ENCODE measurements around the gene WDR73. TPM values are rescaled to one million over a fixed set of nuclear protein-coding genes. Genes with fewer than 3 reads are reported as not detected.
A peak's percentile ranks its signal among the peaks of the same experiment; 100 is the strongest.

The WDR73 gene
- total RNA-seq, 2 donors from 2014 or later = 5.3 to 12.0 TPM

GRCh38 chr15:84659904-84660781 is 6.1 kb upstream of the WDR73 start:
- TF ChIP-seq CTCF (IDR thresholded peaks at IDR 0.05) = no peak
- DNase-seq (ENCODE audit: low spot score) = no peak
- Histone ChIP-seq H3K27me3 (no peaks in the 10 kb centered on the region), H3K4me1 (peaks cover 0 to 21% of the 10 kb centered on the region in 2 donors), H3K36me3 (peaks cover 3% of the 10 kb centered on the region), H3K4me3 (no peak overlapping the region), H3K9me3 (no peaks in the 10 kb centered on the region), H3K27ac (no peak overlapping the region)

GRCh38 chr15:84658788-84659411 is 4.8 kb upstream of the WDR73 start:
- Histone ChIP-seq H3K4me3 (peak overlapping the region; percentile 45 to 73), H3K9me3 (no peaks in the 10 kb centered on the region), H3K4me1 (peaks cover 0 to 26% of the 10 kb centered on the region in 2 donors), H3K27me3 (no peaks in the 10 kb centered on the region), H3K27ac (peak overlapping the region; percentile 83 to 94), H3K36me3 (no peaks in the 10 kb centered on the region)
- DNase-seq (ENCODE audit: low spot score) = no peak
- no peak for TF ChIP-seq CTCF (IDR thresholded peaks at IDR 0.05)

- H3K27me3 ChIP-seq = no peaks in the 10 kb centered on the region
- no peaks in the 10 kb centered on the region for H3K36me3 ChIP-seq
- peak; percentile 77 for DNase-seq (ENCODE audit: low spot score)
- peak; percentile 66 to 85 for TF ChIP-seq CTCF (IDR thresholded peaks at IDR 0.05)
- no peaks in the 10 kb centered on the region for H3K9me3 ChIP-seq
- H3K4me1 ChIP-seq = peaks cover 0 to 32% of the 10 kb centered on the region in 2 donors
- peak within 1 kb of the TSS; percentile 83 to 94 for H3K27ac ChIP-seq
- peak within 1 kb of the TSS; percentile 45 to 73 for H3K4me3 ChIP-seq
These were observed 4.2 kb upstream of the WDR73 start, which contains the start of gene NMB for GRCh38 chr15:84658080-84658787. TSS of gene NMB (minus strand) at chr15:84658199. CDS start at chr15:84658152, 47 bp downstream.

- peak overlapping the region; percentile 83 to 94 for H3K27ac ChIP-seq
- no peak for DNase-seq (ENCODE audit: low spot score)
These were observed 3.6 kb upstream of the WDR73 start for GRCh38 chr15:84657748-84658079.

GRCh38 chr15:84656972-84657371 is 2.9 kb upstream of the WDR73 start:
- no peak for TF ChIP-seq CTCF (IDR thresholded peaks at IDR 0.05)
- Histone ChIP-seq H3K27ac (no peak overlapping the region), H3K27me3 (no peaks in the 10 kb centered on the region), H3K4me1 (peaks cover 0 to 44% of the 10 kb centered on the region in 2 donors), H3K9me3 (no peaks in the 10 kb centered on the region), H3K4me3 (no peak overlapping the region), H3K36me3 (no peaks in the 10 kb centered on the region)
- no peak for DNase-seq (ENCODE audit: low spot score)

More at GRCh38 chr15:84657748-84658079, 3.6 kb upstream of the WDR73 start:
- Histone ChIP-seq H3K36me3 (no peaks in the 10 kb centered on the region), H3K9me3 (no peaks in the 10 kb centered on the region), H3K4me3 (peak overlapping the region; percentile 45 to 73), H3K4me1 (peaks cover 0 to 37% of the 10 kb centered on the region in 2 donors), H3K27me3 (no peaks in the 10 kb centered on the region)
- TF ChIP-seq CTCF (IDR thresholded peaks at IDR 0.05) = no peak
